ENCODE results near the gene DNM3. TPM values are rescaled to one million over a fixed set of nuclear protein-coding genes. Genes with fewer than 3 reads are reported as not detected.

Gene DNM3
- total and polyA plus RNA-seq, 4 donors = 2.1 to 16.3 (median 5.6) TPM

DNA sequence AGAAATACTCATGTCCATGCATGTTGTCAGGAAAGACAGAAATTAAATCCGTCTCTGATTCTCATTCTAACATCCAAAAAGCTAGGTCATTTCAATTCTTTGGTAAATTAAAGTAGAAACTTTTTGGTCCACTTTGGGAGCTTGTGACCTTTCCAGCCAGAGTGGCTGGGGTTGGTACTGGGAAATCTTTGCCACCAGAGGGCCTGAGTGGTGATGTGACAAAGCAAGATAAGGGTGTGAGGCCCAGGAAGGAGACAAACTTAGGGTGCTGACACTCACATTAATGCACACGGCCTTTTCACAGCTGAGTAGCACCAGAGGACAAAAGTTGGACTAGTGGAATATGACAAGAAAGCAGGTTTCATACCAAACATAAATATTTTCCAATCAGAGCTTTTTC is 144.3 kb downstream of the DNM3 start:
- DNase-seq (no peak), ATAC-seq (ENCODE audit: insufficient read depth, low FRiP score) (no peak)
- H3K4me3 ChIP-seq = no peak overlapping the region
- no peaks in the 10 kb centered on the region for H3K9me3 ChIP-seq (ENCODE audit: control insufficient read depth in 4 of 4, insufficient read depth in 3 of 4, low read length in 3 of 4)
- WGBS, 2 donors = 70% methylated on average over 2 of the region's 2 CpGs
- no peaks in the 10 kb centered on the region for H3K4me1 ChIP-seq (ENCODE audit: control insufficient read depth in 5 of 5, insufficient read depth in 5 of 5, low read length in 5 of 5)
- TF ChIP-seq, protein P1, sequence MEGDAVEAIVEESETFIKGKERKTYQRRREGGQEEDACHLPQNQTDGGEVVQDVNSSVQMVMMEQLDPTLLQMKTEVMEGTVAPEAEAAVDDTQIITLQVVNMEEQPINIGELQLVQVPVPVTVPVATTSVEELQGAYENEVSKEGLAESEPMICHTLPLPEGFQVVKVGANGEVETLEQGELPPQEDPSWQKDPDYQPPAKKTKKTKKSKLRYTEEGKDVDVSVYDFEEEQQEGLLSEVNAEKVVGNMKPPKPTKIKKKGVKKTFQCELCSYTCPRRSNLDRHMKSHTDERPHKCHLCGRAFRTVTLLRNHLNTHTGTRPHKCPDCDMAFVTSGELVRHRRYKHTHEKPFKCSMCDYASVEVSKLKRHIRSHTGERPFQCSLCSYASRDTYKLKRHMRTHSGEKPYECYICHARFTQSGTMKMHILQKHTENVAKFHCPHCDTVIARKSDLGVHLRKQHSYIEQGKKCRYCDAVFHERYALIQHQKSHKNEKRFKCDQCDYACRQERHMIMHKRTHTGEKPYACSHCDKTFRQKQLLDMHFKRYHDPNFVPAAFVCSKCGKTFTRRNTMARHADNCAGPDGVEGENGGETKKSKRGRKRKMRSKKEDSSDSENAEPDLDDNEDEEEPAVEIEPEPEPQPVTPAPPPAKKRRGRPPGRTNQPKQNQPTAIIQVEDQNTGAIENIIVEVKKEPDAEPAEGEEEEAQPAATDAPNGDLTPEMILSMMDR (IDR thresholded peaks at IDR 0.05; ENCODE audit: control extremely low read depth, extremely low read depth) = no peak
- no peaks in the 10 kb centered on the region for H3K27me3 ChIP-seq (ENCODE audit: control insufficient read depth in 3 of 3, insufficient read depth in 3 of 3, low read length in 2 of 3)
- no peaks in the 10 kb centered on the region for H3K36me3 ChIP-seq (ENCODE audit: control insufficient read depth in 4 of 4, insufficient read depth in 4 of 4, low read length in 4 of 4)
- H3K27ac ChIP-seq (ENCODE audit: low read depth in 1 of 2, low read length in 1 of 2) = no peak overlapping the region
- no peak overlapping the region for H3K9ac ChIP-seq (ENCODE audit: insufficient read depth in 1 of 2, low read length in 2 of 2)

DNA sequence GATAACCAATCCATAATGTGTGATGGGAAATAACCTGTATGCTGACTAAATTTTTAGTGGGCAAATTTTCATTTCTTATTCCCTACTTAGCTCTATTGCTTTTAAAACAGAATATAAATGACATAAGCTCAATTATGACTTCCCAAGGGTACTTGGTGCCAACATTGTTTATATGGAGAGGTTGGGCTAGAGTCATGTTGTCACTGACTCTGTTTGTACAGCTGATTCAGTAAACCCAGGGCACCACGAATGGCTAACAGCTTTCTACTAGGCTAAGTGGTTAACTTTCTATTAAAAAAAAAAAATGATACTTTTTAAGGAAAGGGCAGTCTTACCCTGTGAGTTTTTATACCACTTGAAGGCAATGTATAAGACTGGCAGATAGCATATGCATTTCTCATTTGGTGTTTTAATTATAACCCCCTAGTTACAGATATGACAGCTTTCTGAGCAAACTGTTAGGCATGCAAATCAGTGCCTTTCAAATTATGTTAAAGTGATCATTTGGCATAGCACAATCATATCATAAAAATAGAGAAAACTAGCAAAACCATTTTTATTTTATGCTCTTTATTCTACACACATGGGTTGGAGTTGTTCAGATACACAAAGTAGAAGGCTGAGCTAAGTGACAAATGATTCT is 147.1 kb downstream of the DNM3 start:
- TF ChIP-seq, protein P1 (IDR thresholded peaks at IDR 0.05; ENCODE audit: control extremely low read depth, extremely low read depth) = no peak
- Histone ChIP-seq H3K9ac (ENCODE audit: insufficient read depth in 1 of 2, low read length in 2 of 2) (no peak overlapping the region), H3K27me3 (ENCODE audit: control insufficient read depth in 3 of 3, insufficient read depth in 3 of 3, low read length in 2 of 3) (no peaks in the 10 kb centered on the region), H3K4me1 (ENCODE audit: control insufficient read depth in 5 of 5, insufficient read depth in 5 of 5, low read length in 5 of 5) (no peaks in the 10 kb centered on the region), H3K36me3 (ENCODE audit: control insufficient read depth in 4 of 4, insufficient read depth in 4 of 4, low read length in 4 of 4) (no peaks in the 10 kb centered on the region), H3K4me3 (no peak overlapping the region), H3K9me3 (ENCODE audit: control insufficient read depth in 4 of 4, insufficient read depth in 3 of 4, low read length in 3 of 4) (no peaks in the 10 kb centered on the region), H3K27ac (ENCODE audit: low read depth in 1 of 2, low read length in 1 of 2) (no peak overlapping the region)
- DNase-seq (no peak), ATAC-seq (ENCODE audit: insufficient read depth, low FRiP score) (no peak)
- WGBS, 2 donors = 66 to 82% methylated on average over 1 of the region's 1 CpG

DNA sequence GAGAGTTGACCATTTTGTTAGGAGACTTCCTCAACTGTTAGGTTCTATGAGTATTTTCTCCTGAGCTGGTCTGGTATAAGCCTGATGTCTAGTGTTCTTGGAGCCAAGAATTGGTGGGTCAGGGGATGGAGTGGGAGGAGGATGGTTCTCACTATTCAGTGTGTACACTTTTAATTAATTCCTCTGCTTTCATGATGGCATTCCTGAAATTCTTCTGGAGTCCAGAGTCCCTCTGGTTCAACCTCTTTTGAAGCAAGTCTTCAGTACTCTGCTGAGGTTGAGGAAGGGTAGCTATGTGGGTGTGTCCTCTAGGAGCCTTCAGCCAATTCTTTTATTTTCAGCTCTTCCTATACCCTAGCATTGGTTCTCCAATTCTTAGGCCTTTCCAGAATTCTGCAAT is 149.1 kb downstream of the DNM3 start:
- ATAC-seq (ENCODE audit: insufficient read depth, low FRiP score) = no peak
- Histone ChIP-seq H3K9me3 (ENCODE audit: control insufficient read depth in 4 of 4, insufficient read depth in 3 of 4, low read length in 3 of 4) (no peaks in the 10 kb centered on the region), H3K9ac (ENCODE audit: insufficient read depth in 1 of 2, low read length in 2 of 2) (no peak overlapping the region), H3K4me1 (ENCODE audit: control insufficient read depth in 5 of 5, insufficient read depth in 5 of 5, low read length in 5 of 5) (no peaks in the 10 kb centered on the region), H3K27ac (ENCODE audit: low read depth in 1 of 2, low read length in 1 of 2) (no peak overlapping the region), H3K4me3 (no peak overlapping the region), H3K36me3 (ENCODE audit: control insufficient read depth in 4 of 4, insufficient read depth in 4 of 4, low read length in 4 of 4) (no peaks in the 10 kb centered on the region), H3K27me3 (ENCODE audit: control insufficient read depth in 3 of 3, insufficient read depth in 3 of 3, low read length in 2 of 3) (no peaks in the 10 kb centered on the region)
- TF ChIP-seq, protein P1 (IDR thresholded peaks at IDR 0.05; ENCODE audit: control extremely low read depth, extremely low read depth) = no peak
- no peak for DNase-seq

DNA sequence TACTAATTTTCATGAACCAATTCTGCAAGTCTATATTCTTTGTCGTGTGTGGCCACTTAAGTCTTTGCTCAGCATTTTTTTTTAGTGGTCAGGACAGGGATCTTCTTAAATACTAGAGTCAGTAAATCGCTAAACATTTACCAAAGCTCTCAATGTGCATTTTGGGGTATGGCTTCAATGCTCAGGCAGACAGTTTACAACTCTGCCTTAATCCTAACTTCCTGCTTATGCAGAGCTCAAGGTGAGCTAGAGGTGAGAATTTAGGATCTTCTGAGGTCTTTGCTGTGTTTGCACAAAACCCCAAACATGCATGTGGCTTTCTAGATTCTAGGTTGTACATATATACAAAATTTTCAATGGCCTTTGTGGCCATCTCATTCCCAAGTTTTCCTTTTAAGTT is 153.0 kb downstream of the DNM3 start:
- TF ChIP-seq, protein P1 (IDR thresholded peaks at IDR 0.05; ENCODE audit: control extremely low read depth, extremely low read depth) = no peak
- no peak overlapping the region for H3K4me3 ChIP-seq
- no peak overlapping the region for H3K9ac ChIP-seq (ENCODE audit: insufficient read depth in 1 of 2, low read length in 2 of 2)
- no peaks in the 10 kb centered on the region for H3K9me3 ChIP-seq (ENCODE audit: control insufficient read depth in 4 of 4, insufficient read depth in 3 of 4, low read length in 3 of 4)
- no peaks in the 10 kb centered on the region for H3K4me1 ChIP-seq (ENCODE audit: control insufficient read depth in 5 of 5, insufficient read depth in 5 of 5, low read length in 5 of 5)
- H3K36me3 ChIP-seq (ENCODE audit: control insufficient read depth in 4 of 4, insufficient read depth in 4 of 4, low read length in 4 of 4) = no peaks in the 10 kb centered on the region
- no peak overlapping the region for H3K27ac ChIP-seq (ENCODE audit: low read depth in 1 of 2, low read length in 1 of 2)
- no peak for DNase-seq
- WGBS, 2 donors = 93 to 94% methylated on average over 2 of the region's 2 CpGs
- H3K27me3 ChIP-seq (ENCODE audit: control insufficient read depth in 3 of 3, insufficient read depth in 3 of 3, low read length in 2 of 3) = peaks cover 0 to 2% (median 0%) of the 10 kb centered on the region in 3 donors
- ATAC-seq (ENCODE audit: insufficient read depth, low FRiP score) = no peak

Measured in lung (tissue), 12 donors.